IMR-90 (cell line): ENCODE results near the gene NPFFR2.

Experiments used
- CTCF ChIP-seq: conservative IDR thresholded peaks from 2 replicates; pipeline ENCODE4 v1.5.1; 2012; ENCODE audit warnings: mild to moderate bottlenecking, low read depth, low read length, improper control_type of control experiment
- FOS ChIP-seq: fragments of 150-350 bp; IDR thresholded peaks from 2 replicates; pipeline ENCODE4 v1.6.1; 2016; ENCODE audit warnings: low read depth, low read length
- POLR2A ChIP-seq: IDR thresholded peaks from 2 replicates; pipeline ENCODE4 v1.6.1; 2012; ENCODE audit warnings: mild to moderate bottlenecking, low read depth, low read length
- RAD21 ChIP-seq: IDR thresholded peaks from 2 replicates; pipeline ENCODE4 v1.6.1; 2012; ENCODE audit warnings: low read length, improper control_type of control experiment
- RCOR1 ChIP-seq: IDR thresholded peaks from 2 replicates; pipeline ENCODE4 v1.6.1; 2012; ENCODE audit warnings: mild to moderate bottlenecking, low read length, improper control_type of control experiment; ENCODE audit not compliant: insufficient replicate concordance
- RFX5 ChIP-seq: IDR thresholded peaks from 2 replicates; pipeline ENCODE4 v1.8.0; 2012; ENCODE audit warnings: low read depth, mild to moderate bottlenecking, low read length, moderate library complexity

GRCh38 chr4:72016011-72016410 lies 15.8 kb upstream of the NPFFR2 start:
- no peak for TF ChIP-seq CTCF
- TF ChIP-seq POLR2A = no peak
- no peak for TF ChIP-seq RAD21
- no peak for TF ChIP-seq RCOR1
- TF ChIP-seq FOS = no peak
- TF ChIP-seq RFX5 = no peak
